ENCODE measurements around the gene AICDA.

DNA sequence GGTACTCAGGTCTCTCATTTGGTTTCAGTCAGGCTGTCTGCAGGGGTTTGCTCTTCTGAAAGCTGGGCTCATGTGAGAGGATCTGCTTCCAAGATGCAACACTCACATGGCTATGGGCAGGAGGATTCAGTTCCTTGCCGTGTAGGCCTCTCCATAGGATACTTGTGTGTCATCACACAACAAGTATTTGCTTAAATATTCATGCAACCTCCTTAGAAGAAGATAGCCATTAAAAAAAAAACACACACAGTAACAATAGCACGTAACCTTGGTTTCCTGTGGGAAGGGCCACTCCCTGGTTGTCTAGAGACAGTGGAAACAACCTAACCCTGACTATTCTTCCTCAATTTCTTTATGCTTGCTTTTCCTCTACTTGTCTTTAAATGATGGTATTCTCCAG is 40.2 kb downstream of the AICDA start:
- TF ChIP-seq, protein P1, sequence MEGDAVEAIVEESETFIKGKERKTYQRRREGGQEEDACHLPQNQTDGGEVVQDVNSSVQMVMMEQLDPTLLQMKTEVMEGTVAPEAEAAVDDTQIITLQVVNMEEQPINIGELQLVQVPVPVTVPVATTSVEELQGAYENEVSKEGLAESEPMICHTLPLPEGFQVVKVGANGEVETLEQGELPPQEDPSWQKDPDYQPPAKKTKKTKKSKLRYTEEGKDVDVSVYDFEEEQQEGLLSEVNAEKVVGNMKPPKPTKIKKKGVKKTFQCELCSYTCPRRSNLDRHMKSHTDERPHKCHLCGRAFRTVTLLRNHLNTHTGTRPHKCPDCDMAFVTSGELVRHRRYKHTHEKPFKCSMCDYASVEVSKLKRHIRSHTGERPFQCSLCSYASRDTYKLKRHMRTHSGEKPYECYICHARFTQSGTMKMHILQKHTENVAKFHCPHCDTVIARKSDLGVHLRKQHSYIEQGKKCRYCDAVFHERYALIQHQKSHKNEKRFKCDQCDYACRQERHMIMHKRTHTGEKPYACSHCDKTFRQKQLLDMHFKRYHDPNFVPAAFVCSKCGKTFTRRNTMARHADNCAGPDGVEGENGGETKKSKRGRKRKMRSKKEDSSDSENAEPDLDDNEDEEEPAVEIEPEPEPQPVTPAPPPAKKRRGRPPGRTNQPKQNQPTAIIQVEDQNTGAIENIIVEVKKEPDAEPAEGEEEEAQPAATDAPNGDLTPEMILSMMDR (conservative IDR thresholded peaks at IDR 0.05; ENCODE audit: low read length) = no peak
- TF ChIP-seq EZH2phosphoT487 (IDR thresholded peaks at IDR 0.05; ENCODE audit: borderline replicate concordance) = no peak
